Peyer's patch (tissue), 4 donors: ENCODE data around the gene SNRPD3. TPM values are rescaled to one million over a fixed set of nuclear protein-coding genes. Genes with fewer than 3 reads are reported as not detected.

Experiments used
- DNase-seq, 3 donors: peaks; one replicate each; pipeline ENCODE4 v3.0.0-alpha.2; 2017 to 2019
- H3K27ac ChIP-seq, 4 donors: fragments of 200-600 bp; sonication (generic); one replicate each; pipeline ENCODE4 v1.5.1; 2016 to 2019
- H3K27me3 ChIP-seq, 2 donors: fragments of 200-600 bp; sonication (generic); one replicate each; pipeline ENCODE4 v1.5.1; 2019
- H3K36me3 ChIP-seq, 3 donors: fragments of 200-600 bp; sonication (generic); one replicate each; pipeline ENCODE4 v1.5.1; 2016 to 2019
- H3K4me1 ChIP-seq, 4 donors: fragments of 200-600 bp; sonication (generic); one replicate each; pipeline ENCODE4 v1.5.1; 2016 to 2019
- H3K4me3 ChIP-seq, 4 donors: fragments of 200-600 bp; sonication (generic); 1 replicate in 3 of 4; 2 replicates in 1 of 4; pipeline ENCODE4 v1.5.1; 2016 to 2019; ENCODE audit warnings: mild to moderate bottlenecking in 1 of 4
- H3K9me3 ChIP-seq, 4 donors: fragments of 200-600 bp; sonication (generic); one replicate each; pipeline ENCODE4 v1.5.1; 2016 to 2019; ENCODE audit warnings: mild to moderate bottlenecking in 1 of 4
- POLR2A ChIP-seq, 2 donors: fragments of 450-650 bp; IDR thresholded peaks; one replicate each; pipeline ENCODE4 v1.5.1; 2017; ENCODE audit warnings: antibody characterized with exemption in 2 of 2, mild to moderate bottlenecking in 2 of 2, moderate library complexity in 2 of 2
- total RNA-seq, 4 donors: library from RNA; depleted of rRNA; stranded (reverse); fragments of >200 nt; gene quantifications; one replicate each; pipeline ENCODE4 v1.1.0, GENCODE V29; 2016
- TF ChIP-seq, protein P1 (sequence below), 6 experiments: fragments of 450-650 bp in 4 of 6; fragments of 200-600 bp in 2 of 6; sonication (generic) in 1 of 6; IDR thresholded peaks; one replicate each; pipeline ENCODE4 v1.5.1; 2017 to 2019; ENCODE audit warnings: antibody characterized with exemption in 6 of 6, mild to moderate bottlenecking in 3 of 6, moderate library complexity in 1 of 6

SNRPD3 gene
- total RNA-seq, 4 donors from 2014 or later = 99.6 to 149 (median 131) TPM

DNA sequence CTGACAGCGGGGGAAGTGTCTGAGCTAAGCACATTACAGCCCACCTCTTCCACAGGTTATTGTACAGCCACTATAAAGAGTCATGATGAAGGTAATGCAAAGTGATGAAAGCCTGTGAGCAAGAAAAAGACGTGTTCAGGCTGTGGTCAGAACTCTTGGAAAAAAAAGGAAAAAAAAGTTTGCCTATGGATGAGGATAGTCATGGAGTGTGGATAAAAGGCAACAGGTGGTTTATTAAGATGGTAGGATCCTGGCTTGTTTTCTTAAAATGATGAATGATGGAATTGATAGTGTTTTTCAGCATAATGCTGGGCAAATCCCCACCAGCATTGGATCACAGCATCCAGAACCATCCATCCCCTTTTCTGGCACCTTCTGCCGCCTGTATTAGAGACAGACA is 37.6 kb upstream of the SNRPD3 start:
- TF ChIP-seq, protein P1, sequence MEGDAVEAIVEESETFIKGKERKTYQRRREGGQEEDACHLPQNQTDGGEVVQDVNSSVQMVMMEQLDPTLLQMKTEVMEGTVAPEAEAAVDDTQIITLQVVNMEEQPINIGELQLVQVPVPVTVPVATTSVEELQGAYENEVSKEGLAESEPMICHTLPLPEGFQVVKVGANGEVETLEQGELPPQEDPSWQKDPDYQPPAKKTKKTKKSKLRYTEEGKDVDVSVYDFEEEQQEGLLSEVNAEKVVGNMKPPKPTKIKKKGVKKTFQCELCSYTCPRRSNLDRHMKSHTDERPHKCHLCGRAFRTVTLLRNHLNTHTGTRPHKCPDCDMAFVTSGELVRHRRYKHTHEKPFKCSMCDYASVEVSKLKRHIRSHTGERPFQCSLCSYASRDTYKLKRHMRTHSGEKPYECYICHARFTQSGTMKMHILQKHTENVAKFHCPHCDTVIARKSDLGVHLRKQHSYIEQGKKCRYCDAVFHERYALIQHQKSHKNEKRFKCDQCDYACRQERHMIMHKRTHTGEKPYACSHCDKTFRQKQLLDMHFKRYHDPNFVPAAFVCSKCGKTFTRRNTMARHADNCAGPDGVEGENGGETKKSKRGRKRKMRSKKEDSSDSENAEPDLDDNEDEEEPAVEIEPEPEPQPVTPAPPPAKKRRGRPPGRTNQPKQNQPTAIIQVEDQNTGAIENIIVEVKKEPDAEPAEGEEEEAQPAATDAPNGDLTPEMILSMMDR (IDR thresholded peaks at IDR 0.05) = no peak
- no peak for TF ChIP-seq POLR2A (IDR thresholded peaks at IDR 0.05)
- no peak for DNase-seq
- H3K36me3 ChIP-seq = no peaks in the 10 kb centered on the region
- H3K27ac ChIP-seq = no peak overlapping the region
- no peak overlapping the region for H3K4me3 ChIP-seq
- no peaks in the 10 kb centered on the region for H3K27me3 ChIP-seq
- H3K4me1 ChIP-seq = peaks cover 0 to 6% (median 2%) of the 10 kb centered on the region in 4 donors
- H3K9me3 ChIP-seq = no peaks in the 10 kb centered on the region

GRCh38 chr22:24518771-24519485 is 36.9 kb upstream of the SNRPD3 start:
- DNase-seq = no peak
- no peaks in the 10 kb centered on the region for H3K27me3 ChIP-seq

DNA sequence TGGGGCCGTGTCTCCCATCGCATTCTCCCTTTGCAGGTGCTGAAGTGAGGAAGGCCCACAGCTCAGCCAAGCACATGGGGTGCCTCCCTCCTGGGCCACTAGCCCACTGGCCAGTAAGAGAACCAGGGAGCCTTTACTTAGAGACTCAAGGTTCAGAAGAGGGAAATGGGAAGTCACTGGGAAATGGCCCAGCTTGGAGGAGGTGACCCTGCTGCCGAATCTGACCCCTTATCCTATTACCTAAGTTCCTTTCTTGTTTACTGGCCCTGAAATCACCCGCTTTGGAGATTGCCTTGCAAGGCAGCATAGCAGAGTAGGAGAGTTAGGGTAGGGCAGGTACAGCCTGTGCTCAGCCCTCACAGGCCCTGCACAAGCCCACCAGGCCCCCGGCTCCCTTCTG is 36.3 kb upstream of the SNRPD3 start:
- TF ChIP-seq POLR2A (IDR thresholded peaks at IDR 0.05) = no peak
- TF ChIP-seq, protein P1 (IDR thresholded peaks at IDR 0.05) = no peak
- no peaks in the 10 kb centered on the region for H3K36me3 ChIP-seq
- H3K4me1 ChIP-seq = peaks cover 0 to 6% (median 2%) of the 10 kb centered on the region in 4 donors
- no peak for DNase-seq
- no peaks in the 10 kb centered on the region for H3K27me3 ChIP-seq
- no peak overlapping the region for H3K4me3 ChIP-seq
- no peak overlapping the region for H3K27ac ChIP-seq
- no peaks in the 10 kb centered on the region for H3K9me3 ChIP-seq

More at GRCh38 chr22:24518771-24519485, 36.9 kb upstream of the SNRPD3 start:
- H3K27ac ChIP-seq = no peak overlapping the region
- no peaks in the 10 kb centered on the region for H3K9me3 ChIP-seq
- H3K4me3 ChIP-seq = no peak overlapping the region
- H3K4me1 ChIP-seq = peaks cover 0 to 6% (median 2%) of the 10 kb centered on the region in 4 donors
- no peak for TF ChIP-seq POLR2A (IDR thresholded peaks at IDR 0.05)
- TF ChIP-seq, protein P1 (IDR thresholded peaks at IDR 0.05) = no peak
- no peaks in the 10 kb centered on the region for H3K36me3 ChIP-seq

GRCh38 chr22:24521791-24522245 is 34.0 kb upstream of the SNRPD3 start:
- DNase-seq = peak in 2 of 3 donors; percentile 66 to 86
- Histone ChIP-seq H3K4me3 (no peak overlapping the region), H3K27ac (peak overlapping the region in 1 of 4 donors; percentile 65), H3K9me3 (no peaks in the 10 kb centered on the region), H3K4me1 (peaks cover 0 to 12% (median 0%) of the 10 kb centered on the region in 4 donors), H3K27me3 (no peaks in the 10 kb centered on the region), H3K36me3 (no peaks in the 10 kb centered on the region)
- TF ChIP-seq, protein P1 (IDR thresholded peaks at IDR 0.05) = peak in 5 of 6 experiments; percentile 6 to 91 (median 81)
- no peak for TF ChIP-seq POLR2A (IDR thresholded peaks at IDR 0.05)

DNA sequence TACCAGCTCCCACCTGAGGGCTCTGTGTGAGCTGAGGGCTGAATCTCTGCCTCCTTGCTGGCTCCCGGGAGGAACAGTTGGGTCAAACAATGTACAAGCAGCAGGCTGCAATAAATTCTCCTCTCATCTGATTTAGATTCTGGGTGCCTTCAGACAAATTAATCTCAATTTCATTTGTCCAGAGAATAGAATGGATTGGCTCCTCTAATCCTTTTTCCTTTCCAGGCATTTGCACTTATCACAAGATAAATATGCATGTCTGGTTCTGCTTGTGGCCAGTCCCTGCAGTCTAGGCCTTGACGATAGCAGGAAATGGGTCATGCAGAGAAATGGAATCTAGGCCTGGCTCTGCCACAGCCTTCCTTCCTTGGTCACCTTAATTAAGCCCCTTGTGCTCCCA is 31.9 kb upstream of the SNRPD3 start:
- H3K27ac ChIP-seq = no peak overlapping the region
- H3K9me3 ChIP-seq = no peaks in the 10 kb centered on the region
- no peak for TF ChIP-seq POLR2A (IDR thresholded peaks at IDR 0.05)
- TF ChIP-seq, protein P1 (IDR thresholded peaks at IDR 0.05) = no peak
- no peaks in the 10 kb centered on the region for H3K27me3 ChIP-seq
- H3K36me3 ChIP-seq = no peaks in the 10 kb centered on the region
- no peak overlapping the region for H3K4me3 ChIP-seq
- no peak for DNase-seq
- H3K4me1 ChIP-seq = peaks cover 0 to 12% (median 0%) of the 10 kb centered on the region in 4 donors
